Measurements from ENCODE around the gene FHL2.

DNA sequence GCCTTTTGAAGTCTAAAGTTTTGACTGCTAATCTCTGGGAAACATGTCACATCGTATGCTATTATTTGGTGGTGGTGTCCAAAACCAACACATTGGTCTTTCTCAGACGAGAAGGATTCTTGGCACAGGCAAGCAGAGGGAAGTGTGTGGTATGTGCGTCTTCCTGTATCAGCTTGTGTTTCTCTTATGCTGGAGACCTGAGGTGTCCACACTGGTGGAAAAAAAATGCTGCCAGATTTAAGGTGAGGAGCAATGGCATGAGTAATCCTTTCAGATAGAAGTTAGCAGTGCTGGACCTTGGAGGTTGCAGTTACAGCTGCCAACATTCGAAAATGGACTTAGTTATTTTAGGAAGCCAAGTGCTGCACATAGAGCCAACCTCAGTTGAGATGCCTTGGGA lies 11.7 kb upstream of the FHL2 start:
- TF ChIP-seq CTCF (IDR thresholded peaks at IDR 0.05) = no peak
- no peak for TF ChIP-seq POLR2A (IDR thresholded peaks at IDR 0.05)

All from adrenal gland (tissue), 5 donors.